Central memory CD4-positive, alpha-beta T cell (primary cell): ENCODE results near the gene DNLZ.
A peak's percentile ranks its signal among the peaks of the same experiment; 100 is the strongest.

Experiments
- DNase-seq: peaks from one replicate; pipeline ENCODE4 v3.0.0; 2022

The DNLZ gene

DNA sequence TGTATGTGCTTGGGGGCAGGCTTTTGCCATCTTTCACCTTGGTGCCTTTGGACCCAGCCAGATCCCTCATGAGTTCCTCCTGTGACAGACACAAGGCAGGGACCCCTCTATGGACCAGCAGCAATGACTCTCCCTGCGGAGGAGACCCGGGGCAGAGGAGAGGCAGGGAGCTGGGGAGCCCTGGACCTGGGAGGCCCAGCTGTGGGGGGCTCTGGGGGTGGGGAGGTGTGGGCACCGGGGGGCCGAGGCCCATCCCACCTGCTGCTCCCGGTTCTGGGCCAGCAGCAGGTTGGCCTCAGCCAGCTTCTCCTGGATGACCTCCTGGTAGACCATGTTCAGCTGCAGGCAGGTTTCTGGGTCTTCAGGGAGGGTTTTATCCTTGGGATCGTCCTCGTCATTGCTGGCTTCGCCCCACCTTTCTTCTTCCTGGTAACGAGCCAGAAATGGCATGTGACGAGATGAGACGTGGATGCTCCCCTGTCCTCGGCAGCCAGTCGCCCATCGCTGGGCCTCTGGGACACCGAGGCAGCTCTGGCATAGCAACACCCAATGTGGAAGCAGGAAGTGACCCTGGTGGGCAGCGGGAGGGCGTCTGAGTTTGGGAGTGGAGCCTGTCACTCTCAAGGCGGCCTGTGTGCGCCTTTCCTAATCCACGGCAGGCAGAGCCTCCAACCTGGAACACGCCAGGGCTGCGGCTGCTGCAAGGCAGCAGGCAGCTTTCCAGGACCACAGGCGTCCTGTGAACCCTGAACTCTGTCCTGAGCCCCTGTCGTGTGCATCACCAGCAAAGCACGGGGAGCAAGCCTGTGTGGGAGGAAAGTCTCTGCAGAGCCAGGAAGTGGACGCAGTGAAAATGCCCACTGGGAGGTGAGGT is 32.0 kb upstream of the DNLZ start:
- DNase-seq = no peak

DNA sequence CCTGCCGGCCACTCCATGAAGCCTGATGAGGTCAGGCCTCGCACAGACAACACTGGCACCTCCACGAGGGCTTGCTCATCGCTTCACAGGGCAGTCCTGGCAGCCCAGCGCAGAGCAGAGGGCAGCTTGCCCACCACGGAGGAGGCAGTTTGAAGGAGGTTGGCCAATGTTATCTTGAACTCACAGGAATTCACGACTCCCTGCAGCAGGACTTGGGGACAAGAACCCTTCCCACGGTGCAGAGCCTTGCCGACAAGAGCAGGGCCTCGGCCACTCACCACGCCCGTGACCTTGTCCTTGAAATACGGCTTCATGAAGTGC is 31.4 kb upstream of the DNLZ start:
- no peak for DNase-seq

DNA sequence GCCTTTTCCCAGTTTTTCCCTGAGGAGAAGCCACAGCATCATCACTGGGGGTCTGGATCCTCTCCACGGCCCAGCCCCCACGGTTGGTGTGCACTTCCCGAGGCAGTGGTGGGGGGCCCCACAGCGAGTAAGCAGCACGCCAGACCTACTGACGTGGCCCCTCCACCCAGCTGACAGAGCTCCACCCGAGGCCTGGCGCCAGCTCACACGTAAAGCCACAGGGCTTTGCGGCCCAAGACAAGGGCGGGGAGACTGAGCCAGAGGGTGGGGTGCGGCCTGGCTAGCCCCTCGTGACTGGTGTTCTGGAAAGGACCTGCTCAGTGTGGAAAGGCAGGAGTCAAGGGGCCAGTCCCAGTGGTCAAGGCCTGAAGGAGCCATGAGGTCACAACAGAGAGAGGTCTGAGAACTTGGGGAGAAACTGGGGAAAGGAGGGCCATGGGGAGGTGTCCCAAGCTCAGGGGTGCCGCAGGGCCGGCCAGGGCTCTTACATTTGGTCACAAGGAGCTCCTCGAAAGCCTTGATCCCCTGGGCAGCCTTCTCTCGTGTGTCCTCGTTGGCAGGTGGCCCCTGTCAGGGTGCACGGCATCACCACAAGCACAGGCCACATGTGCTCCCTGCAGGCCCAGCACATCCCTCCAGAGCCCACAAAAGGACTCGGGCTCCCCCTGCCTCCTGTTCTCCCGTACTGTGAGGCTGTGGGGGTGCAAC is 30.9 kb upstream of the DNLZ start:
- DNase-seq = no peak

DNA sequence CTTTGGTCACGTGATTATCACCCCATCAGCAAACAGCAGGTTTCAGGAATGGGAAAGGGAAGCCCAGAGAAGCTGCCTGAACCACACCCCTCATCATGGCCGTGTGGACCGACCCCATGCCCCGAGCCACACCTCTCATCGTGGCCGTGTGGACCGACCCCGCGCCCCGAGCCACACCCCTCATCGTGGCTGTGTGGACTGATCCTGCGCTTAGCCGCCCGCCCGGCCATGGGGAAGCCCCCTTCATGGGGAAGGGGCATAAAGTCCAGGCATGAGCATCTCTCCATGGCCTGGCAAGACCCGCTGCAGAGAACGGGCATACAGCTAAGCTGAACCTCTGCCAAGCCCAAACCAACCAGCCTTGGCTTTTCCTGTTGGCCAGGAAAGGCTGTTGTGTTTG is 30.0 kb upstream of the DNLZ start:
- DNase-seq = no peak

DNA sequence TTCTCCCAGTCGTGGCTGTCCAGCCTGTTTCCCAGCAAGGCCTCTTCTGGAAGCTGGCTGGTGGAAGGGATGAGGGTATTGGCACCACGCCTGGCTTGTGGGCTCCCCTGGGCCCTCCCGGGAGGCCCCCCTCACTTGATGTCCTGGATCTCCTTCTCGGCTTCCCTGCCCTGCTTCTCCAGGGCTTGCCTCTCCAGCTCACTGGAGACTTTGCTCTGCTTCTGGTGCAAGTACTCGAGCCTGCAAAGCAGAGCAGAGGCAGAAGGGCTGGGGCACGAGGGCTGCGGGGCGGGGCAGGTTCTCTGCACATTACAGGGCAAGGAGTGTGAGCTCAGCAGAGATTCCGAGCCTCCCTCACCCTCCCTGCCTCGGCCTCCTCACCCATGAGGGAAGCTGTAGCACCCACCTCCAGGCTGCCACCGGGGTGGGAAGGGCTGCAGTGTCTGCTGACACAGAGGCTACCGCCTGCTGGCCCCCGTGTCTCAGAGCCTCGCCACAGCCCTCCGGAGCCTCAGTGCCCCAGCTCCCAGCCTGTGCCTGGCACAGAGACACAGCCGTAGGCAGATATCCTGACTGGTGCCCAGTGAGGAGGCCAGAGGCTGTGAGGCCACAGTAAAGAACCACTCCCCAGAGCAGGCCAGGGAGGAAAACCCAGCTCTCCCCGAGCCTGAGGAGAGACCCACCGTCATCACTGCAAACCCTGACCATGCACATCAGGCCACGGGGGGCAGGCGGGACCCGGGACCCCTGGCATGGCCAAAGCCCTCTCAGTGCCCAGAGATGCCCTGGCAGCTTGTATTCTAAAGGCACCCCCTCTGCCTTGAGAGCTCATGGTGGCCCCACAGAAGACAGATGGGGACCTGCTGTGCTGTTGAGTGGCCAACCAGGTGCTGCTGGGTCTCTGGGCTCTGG is 29.2 kb upstream of the DNLZ start:
- no peak for DNase-seq

DNA sequence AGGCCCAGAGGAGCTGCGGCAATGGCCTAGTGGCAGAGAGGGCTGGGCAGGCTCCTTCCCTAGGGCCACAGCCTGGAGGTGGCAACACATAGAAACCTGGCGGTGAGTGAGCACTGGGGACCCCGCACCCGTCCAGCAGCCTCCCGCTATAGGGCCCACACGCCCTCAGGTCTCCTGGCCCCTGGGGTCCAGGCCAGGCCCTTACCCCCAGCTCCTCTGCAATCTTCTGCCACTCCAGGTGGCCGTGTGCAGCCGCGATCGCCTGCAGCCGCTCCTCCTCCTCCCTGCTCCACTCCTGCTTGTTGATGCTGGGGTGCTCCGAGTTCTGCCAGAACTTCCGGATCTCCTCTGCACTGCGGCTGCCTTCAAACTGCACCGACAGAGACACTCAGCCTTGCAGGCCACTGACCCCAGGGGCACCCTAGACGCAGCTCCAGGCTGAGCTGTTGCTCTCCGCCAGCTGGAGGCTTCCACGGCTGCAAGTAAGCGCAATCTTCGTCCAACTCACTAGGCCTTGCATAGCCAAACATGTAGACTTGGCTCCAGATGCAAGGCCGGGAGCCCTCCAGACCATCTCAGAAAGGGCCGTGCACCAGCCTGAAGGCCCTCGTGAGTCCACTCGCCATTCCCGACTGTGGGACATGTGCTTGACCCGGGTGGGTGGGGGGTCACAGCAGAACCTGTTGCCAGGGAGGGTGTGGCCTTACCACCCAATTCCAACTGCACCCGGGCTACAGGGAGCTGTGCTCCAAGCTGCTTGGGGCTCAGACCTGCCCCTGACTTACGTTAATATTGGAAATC is 28.4 kb upstream of the DNLZ start:
- no peak for DNase-seq

DNA sequence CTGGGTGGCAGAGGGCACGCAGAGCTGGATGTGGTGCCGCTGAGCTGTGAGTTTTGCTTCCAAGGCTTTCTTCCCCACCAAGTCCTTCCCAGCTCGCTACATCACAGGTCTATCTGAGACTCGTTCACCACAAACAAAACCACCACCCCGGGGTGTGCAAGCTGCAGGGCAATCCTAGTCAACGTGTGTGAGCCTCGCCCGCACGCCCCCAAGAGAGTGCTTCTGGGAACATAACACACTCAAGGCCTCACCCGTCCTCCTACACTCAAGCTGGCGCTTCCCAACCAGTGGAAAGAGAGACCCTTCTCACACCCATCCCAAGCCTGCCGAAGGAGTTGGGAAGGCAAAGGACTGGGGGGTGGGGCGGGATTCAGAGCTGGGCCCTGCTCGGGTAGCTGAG is 25.9 kb upstream of the DNLZ start:
- DNase-seq = no peak

DNA sequence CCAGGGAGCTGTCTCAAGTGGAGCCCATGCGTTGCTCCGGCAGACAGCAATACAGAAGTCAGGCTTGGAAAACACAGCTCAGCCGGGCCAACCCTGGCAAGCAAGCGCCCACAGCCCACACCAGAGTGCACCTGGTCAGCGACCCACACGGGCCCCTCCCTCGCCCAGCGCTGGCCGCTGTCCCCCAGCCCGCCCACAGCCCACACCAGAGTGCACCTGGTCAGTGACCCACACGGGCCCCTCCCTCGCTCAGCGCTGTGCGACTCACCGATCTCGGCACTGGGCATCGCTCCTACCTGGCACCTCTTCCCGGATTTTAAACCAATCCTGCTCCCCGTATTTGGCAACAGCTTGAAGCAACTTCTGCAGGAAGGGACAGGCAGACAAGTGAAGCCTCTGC is 23.7 kb upstream of the DNLZ start:
- DNase-seq = no peak

DNA sequence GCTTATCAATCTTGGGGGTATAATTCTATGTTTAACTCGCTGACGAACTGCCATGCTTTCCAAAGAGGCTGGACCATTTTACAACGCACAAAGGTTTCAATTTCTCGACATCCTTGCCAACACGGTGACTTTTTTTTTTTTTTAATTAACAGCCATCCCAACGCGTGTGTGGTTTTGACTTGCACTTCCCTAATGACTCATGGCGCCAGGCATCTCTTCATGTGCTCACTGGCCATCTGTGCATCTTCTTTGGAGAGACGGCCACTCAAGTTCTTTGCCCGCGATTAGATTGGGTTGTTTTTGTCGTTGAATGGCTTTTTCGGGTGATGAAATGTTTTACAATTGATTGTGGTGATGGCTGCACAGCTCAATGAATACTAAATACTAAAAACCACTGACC is 22.5 kb upstream of the DNLZ start:
- no peak for DNase-seq

DNA sequence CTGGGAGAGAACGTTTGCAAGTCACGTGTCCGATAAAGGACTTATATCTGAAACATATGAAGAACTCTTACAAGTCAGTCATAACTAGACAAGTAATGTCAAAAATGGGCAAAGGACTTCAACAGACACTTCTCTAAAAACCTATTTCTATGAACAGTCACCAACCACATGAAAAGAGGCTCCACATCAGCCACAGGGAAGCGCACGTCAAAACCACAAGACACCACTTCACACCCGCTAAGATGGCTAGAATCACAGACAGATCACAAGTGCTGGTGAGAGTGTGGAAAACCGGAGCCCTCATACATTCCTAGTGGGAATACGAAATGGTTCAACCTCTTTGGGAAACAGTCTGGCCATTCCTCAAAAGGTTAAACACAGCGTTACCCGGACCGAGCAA is 21.5 kb upstream of the DNLZ start:
- peak; percentile 69 for DNase-seq

DNA sequence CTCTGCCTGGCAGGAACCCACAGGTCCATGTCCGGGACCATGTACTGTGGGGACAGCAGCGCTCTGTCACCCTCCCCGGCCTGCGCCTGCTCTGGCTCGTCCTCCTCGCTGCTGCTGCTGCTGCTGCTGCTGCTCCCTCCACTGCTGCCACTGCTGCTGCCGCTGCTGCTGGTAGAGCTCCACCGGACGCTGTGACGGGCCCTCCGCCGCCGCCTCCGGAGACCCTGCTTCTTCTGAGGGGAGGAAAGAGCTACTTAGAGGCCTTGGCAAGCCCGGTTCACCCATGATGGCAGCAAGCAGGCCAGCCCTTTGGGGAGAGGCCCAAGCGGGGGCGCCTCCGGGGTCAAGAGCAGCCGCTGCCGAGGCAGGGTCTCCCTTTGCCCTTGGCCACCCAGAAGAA is 19.9 kb upstream of the DNLZ start:
- DNase-seq = no peak

DNA sequence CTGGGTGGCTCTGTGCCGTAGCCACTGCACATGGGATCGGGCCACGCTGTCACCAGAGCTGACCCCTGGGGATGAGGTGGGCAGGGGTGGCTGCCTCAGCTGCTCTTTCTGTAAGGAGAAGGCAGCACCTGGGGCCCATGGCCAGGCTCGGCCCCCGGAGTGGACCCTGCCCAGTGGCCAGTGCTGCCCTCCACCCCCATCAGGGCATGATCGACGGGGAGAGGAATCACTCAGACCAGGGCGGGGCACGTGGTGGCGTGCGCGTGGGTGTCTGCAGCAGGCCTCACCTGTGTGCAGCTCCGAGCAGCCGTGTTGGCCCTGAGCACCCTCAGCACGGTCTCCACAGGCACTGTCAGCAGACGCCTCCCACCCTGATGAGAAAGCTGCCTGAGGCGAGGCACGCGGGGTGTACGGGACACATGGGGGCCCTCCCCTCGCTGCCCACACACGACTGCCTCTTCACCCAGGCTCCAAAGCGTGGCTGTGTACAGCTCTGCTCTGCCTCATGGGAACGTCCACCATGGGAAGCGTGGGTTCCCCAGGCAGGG is 18.5 kb upstream of the DNLZ start:
- DNase-seq = no peak

DNA sequence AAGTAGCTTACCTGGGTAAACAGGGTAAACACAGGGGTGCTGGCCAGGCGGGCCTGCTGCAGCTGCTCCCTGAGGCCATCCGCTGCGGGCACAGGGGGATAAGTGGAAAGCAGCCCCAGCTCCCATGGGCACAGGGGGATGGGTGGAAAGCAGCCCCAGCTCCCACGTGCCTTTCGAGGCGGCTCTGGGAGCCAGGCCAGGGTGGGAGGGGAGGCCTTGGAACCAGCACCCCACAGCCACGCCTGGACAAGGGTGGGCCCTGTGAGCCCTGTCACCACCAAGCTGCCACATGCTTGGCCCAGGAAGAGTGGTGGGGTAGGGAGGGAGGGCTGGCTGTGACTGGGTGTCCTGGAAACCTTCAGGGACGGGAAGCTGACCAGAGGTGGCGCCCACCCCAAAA is 17.8 kb upstream of the DNLZ start:
- no peak for DNase-seq

DNA sequence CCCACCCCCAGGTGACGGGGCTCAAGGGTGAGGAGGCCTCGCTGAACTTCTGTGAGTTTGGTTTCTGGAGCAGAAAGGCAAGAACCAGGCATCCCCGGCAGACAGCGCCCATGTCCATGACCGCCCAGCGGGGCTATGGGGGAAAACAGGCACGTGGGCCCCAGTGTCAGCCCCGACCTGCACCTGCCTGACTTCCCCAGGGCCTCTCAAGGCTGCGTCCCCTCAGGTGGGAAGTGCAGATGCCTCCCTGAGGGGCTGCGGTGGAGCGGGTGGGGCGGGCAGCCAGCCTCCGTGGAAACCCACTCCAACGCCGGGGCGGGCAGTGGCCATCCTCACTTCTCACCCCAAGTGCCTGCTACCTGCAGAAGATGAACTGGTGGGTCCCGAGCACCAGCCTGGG is 16.8 kb upstream of the DNLZ start:
- DNase-seq = no peak

DNA sequence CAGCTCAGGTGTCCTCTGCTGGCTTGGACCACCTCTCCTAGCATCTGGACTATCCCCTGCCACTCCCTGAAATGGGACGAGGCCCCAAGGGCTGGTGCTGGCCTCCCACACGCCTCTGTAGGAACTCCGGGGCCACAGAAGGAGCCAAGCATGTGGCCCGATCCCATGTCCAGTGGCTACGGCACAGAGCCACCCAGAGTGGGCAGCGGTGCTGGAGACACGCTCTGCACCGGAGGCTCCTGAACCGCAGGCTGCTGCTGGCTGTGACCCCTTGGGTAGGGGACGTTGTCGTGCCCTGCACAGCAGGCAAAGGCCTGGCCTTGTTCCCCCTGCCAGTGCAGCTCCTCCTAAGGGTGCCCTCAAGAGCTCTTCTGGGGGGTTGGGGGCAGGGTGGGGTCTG is 16.3 kb upstream of the DNLZ start:
- DNase-seq = no peak

DNA sequence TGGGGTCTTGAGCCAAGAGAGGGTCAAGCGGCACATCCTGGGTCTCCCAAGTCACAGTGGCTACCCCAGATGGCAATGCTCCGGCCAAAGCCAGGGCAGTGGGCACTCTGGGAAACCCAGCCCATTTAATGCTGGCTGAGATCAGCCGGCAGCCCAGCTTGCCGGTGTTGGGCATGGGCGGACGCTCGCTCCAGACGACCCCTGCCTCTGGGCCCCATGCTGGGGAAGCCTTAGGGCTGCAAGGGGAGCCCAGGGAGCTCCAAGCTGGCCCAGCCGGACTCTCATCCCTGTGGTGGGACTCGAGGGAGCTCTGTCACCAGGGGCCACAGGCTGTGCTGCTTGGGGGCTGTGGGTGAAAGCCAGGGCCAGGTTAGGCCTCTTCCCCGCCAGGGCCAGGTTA is 15.9 kb upstream of the DNLZ start:
- DNase-seq = no peak

DNA sequence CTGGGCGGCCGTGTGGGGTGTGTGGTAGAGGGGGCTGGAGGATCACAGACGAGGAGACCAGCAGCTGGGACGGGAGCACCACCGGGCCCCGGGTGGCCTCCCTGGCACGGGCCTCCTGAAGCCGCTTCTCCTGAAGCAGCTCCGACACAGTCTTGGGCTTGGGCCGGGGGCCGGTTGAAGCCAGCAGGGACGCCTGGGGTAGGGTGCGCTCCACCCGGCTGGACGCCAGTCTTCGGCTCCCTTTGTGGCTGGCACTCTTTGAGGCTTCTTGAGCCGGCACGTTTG is 15.4 kb upstream of the DNLZ start:
- DNase-seq = no peak

DNA sequence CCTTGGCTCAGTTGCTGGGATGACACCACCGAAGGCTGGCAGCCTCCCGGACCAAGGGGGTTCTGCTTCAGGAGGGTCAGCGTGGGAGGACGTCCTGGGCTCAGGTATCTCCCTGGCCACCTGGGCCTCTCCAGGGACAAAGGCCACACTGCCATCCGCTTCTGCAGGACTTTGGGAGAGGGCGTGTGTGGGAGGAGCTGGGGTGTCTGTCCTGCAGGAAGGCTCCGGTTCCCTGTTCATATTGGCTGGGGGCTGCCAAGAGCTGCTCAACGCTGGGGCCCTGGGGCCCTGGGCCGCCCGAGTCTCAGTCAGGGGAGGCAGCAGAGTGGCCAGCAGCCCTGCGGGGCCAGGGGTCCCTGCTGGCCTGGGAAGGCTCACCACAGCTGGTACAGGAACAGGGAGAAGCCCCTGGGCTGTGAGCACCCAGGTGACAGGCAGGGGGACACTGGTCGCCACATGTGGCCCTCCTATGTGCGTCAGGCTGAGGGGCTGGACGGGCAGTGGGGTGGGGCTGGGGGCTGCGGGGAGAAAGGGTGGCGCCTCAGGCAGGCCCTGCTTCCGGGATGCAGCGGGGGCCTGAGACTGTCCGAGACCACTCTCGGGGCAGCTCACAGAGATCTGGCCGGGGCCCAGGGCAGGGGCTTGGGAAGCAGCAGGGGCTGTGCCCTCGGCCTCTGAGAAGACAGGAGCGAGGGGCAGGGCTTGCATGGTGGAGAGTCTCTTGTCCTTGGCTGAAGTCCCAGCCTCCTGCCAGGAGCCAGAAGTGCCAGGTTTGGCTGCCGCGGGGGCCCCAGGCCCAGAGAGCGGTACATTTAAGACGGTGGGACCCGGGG is 14.8 kb upstream of the DNLZ start:
- no peak for DNase-seq

DNA sequence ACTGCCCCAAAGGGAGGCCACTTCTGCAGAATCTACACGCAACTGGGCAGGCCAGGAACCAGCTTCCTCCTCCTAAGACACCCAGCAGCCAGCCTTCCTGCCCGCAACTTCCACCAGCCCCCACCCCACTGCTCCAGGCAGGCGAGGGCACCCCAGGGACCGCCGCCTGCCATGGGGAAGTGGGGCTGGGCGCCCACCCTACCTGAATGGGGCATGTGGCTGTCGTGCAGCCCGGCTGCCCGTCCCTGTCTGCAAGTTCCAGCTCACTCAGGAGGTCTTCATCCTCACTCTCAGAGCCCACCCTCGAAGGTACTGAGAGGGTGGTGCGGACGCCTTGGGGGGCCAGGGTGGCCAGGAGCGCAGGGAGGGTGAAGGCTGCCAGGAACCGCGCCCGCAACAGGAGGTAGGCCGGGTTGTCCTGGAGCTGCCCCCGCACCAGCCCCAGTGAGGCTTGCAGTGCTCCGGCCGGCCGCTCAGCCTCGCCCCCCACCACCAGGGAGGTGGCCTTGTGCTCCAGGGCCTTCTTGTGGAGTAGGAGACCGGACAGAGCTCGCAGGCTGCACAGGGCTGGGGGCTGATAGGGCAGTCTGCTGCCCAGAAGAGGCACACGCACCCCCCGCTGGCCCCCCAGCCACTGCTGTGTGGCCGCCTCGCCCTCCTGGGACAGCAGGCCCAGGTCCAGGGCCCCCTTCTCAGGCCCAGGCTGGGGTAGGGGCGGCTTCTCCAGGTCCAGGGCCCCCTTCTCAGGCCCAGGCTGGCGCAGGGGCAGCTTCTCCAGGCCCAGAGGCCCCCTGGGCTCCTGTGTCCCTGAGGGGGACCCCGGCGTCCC is 14.0 kb upstream of the DNLZ start:
- DNase-seq = no peak

DNA sequence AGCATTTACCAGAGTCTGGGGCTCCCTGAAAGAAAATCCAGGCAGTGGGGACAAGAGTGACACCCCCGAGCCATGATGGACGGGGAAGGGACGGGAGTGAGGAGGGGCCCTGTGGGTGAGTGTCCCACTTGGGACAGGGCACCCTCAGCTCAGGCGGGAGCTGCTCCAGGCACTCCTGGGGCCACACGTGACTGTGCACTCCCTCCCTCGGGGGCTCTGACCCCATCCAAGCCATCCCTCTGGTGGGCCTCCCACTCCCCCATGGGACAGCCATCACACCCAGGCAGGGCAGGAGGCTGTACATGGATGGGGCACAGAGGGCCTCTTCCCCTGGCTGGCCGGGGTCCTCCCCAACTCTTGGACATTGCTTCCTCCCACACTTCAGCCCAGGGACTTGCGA is 12.9 kb upstream of the DNLZ start:
- DNase-seq = no peak

DNA sequence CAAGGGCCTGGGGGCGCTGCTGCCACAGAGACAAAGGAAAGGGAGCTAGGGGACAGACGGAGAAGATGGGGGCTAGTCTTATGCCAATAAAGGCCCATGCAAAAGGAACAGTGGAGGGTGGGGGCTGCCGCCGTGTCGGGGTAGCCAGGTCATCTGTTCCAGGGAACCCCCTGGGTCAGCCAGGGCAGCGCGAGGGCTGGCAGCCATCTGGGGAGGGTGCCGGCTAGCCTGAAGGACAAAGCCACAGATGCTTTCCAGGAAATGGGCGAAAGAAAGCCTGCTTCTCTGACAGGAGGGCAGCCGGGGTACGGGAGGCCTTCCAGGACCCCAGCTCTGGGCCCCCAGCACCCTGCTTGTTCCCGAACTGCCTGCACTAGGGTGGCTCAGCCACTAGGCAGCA is 11.6 kb upstream of the DNLZ start:
- no peak for DNase-seq
